Heart left ventricle (tissue), 13 donors: Measurements from ENCODE around the gene DAPP1.

Source experiments
- POLR2A ChIP-seq, 2 donors: fragments of 450-650 bp; IDR thresholded peaks; one replicate each; pipeline ENCODE4 v1.6.1; 2017; ENCODE audit warnings: antibody characterized with exemption in 2 of 2, mild to moderate bottlenecking in 2 of 2, moderate library complexity in 2 of 2
- TF ChIP-seq, protein P1 (sequence below), 12 donors: fragments of 200-600 bp; sonication (generic) in 4 of 12; IDR thresholded peaks; one replicate each; pipeline versions ENCODE4 v1.5.0 to v1.8.0; 2018 to 2022; ENCODE audit warnings: antibody characterized with exemption in 12 of 12, mild to moderate bottlenecking in 5 of 12
- donor health status: ischemic (EF 13 %, LVEDD 7.1; RV severe dilation, severe dysfunction).
- donor health status: DM: no; HTN: yes; CAD: no.
- donor health status: DM: no; HTN: no; CAD: no.
- donor health status: ischemic (EF 25% LVEDD 6.9; RV normal size, moderate dysfunction).
- donor health status: ischemic (EF 25% LVEDD 5.7; RV mildly dilated, moderate dysfunction).
- donor health status: ischemic (EF 35%, LVEDD 5.7; RV mildly dilated, moderate dysfunction).
- donor health status: nonischemic (EF 11% LVEDD 7.7; RV severe dilation, severe dysfunction).
- donor health status: DM: yes; HTN: yes; CAD: no.
- donor health status: PGD.
- donor health status: ischemic (EF 29% LVEDD 5.4; RV normal size, mild dysfunction).
- donor health status: nonischemic (EF 23%, LVEDD 6.1; RV moderate dilation, normal function).

DNA sequence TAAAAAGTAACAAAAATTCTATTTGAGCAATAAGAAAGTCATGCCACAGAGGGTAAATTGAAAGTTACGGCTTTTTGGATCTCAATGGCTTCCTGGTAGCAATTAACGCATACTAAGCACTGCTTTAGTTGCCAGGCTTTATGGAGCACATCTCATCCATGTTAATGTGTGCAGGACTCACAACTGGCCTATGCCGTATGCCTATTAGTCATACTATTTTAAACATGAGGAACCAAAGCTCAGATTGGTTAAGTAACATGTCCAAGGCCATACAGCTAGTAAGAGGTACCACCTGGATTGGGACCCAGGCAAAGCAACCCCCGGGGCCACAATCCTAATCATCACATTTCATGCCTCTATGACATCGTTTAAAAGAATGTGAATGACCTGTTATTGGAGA lies 17.1 kb downstream of the DAPP1 start:
- TF ChIP-seq, protein P1, sequence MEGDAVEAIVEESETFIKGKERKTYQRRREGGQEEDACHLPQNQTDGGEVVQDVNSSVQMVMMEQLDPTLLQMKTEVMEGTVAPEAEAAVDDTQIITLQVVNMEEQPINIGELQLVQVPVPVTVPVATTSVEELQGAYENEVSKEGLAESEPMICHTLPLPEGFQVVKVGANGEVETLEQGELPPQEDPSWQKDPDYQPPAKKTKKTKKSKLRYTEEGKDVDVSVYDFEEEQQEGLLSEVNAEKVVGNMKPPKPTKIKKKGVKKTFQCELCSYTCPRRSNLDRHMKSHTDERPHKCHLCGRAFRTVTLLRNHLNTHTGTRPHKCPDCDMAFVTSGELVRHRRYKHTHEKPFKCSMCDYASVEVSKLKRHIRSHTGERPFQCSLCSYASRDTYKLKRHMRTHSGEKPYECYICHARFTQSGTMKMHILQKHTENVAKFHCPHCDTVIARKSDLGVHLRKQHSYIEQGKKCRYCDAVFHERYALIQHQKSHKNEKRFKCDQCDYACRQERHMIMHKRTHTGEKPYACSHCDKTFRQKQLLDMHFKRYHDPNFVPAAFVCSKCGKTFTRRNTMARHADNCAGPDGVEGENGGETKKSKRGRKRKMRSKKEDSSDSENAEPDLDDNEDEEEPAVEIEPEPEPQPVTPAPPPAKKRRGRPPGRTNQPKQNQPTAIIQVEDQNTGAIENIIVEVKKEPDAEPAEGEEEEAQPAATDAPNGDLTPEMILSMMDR (IDR thresholded peaks at IDR 0.05): no peak
- no peak for TF ChIP-seq POLR2A (IDR thresholded peaks at IDR 0.05)
